SK-N-SH (cell line): ENCODE measurements around the gene RPS17. TPM values are rescaled to one million over a fixed set of nuclear protein-coding genes. Genes with fewer than 3 reads are reported as not detected.

Experiments
- CTCF ChIA-PET: fragments of 300-600, 350-600 bp; formaldehyde crosslinking; extraction: SDS; loops from one replicate; lab custom pipeline; 2021; lab: Yijun Ruan, JAX
- POLR2A ChIA-PET: fragments of 350-600 bp; sonication (Branson Sonifier 250); formaldehyde crosslinking; extraction: SDS; loops from one replicate; lab custom pipeline; 2020; ENCODE audit warnings: antibody characterized with exemption, inconsistent platforms; lab: Yijun Ruan, JAX
- DNase-seq: peaks from one replicate; pipeline ENCODE4 v3.0.0; 2012
- H2AFZ ChIP-seq: fragments of 200-600 bp; sonication (generic); 2 replicates; pipeline ENCODE4 v1.8.1; 2016; ENCODE audit warnings: antibody characterized with exemption, mild to moderate bottlenecking, low read depth
- H3F3A ChIP-seq: fragments of 200-600 bp; sonication (generic); replicated peaks from 2 replicates; pipeline ENCODE3; 2016; ENCODE audit warnings: antibody characterized with exemption, mild to moderate bottlenecking; ENCODE audit not compliant: insufficient read depth
- H3K27ac ChIP-seq, 2 experiments: fragments of 200-500 bp in 1 of 2; fragments of 200-600 bp in 1 of 2; sonication (Bioruptor generic) in 1 of 2; sonication (generic), shearing (Covaris generic) in 1 of 2; 2 replicates each; pipeline versions ENCODE4 v1.5.1 to v1.6.1; 2014 to 2016; ENCODE audit warnings: low read depth in 2 of 2, inconsistent platforms in 1 of 2, low read length in 1 of 2, mild to moderate bottlenecking in 1 of 2, mixed read lengths in 1 of 2
- H3K27me3 ChIP-seq: fragments of 200-600 bp; sonication (generic), shearing (Covaris generic); 2 replicates; pipeline ENCODE4 v1.6.1; 2016; ENCODE audit warnings: mixed run types; ENCODE audit not compliant: insufficient read depth
- H3K36me3 ChIP-seq, 2 experiments: fragments of 200-500 bp in 1 of 2; fragments of 200-600 bp in 1 of 2; sonication (Bioruptor generic) in 1 of 2; sonication (generic) in 1 of 2; replicated peaks in 1 of 2; 2 replicates each; pipeline versions ENCODE3 to v1.5.1; 2014 to 2016; ENCODE audit warnings: low read length in 1 of 2, mild to moderate bottlenecking in 1 of 2; ENCODE audit not compliant: insufficient read depth in 2 of 2, control insufficient read depth in 1 of 2
- H3K4me1 ChIP-seq, 2 experiments: fragments of 200-500 bp in 1 of 2; fragments of 200-600 bp in 1 of 2; sonication (Bioruptor generic) in 1 of 2; sonication (generic), shearing (Covaris generic) in 1 of 2; 2 replicates each; pipeline versions ENCODE4 v1.5.1 to v1.6.1; 2014 to 2016; ENCODE audit warnings: low read depth in 1 of 2, low read length in 1 of 2, mixed run types in 1 of 2; ENCODE audit not compliant: insufficient read depth in 2 of 2, control insufficient read depth in 1 of 2
- H3K4me2 ChIP-seq: fragments of 200-600 bp; sonication (generic), shearing (Covaris generic); 2 replicates; pipeline ENCODE4 v1.6.1; 2017; ENCODE audit warnings: mixed run types
- H3K4me3 ChIP-seq, 2 experiments: fragments of 200-500 bp in 1 of 2; fragments of 200-600 bp in 1 of 2; sonication (Bioruptor generic) in 1 of 2; sonication (generic), shearing (Covaris generic) in 1 of 2; 2 replicates each; pipeline versions ENCODE4 v1.5.1 to v1.8.1; 2014 to 2016; ENCODE audit warnings: low read depth in 2 of 2, inconsistent platforms in 1 of 2, low read length in 1 of 2, mild to moderate bottlenecking in 1 of 2, mixed read lengths in 1 of 2, moderate library complexity in 1 of 2
- H3K79me2 ChIP-seq: fragments of 200-600 bp; sonication (generic); 2 replicates; pipeline ENCODE4 v1.8.1; 2017; ENCODE audit warnings: mild to moderate bottlenecking; ENCODE audit not compliant: insufficient read depth
- H3K9ac ChIP-seq: fragments of 200-600 bp; sonication (generic); 2 replicates; pipeline ENCODE4 v1.6.1; 2017; ENCODE audit warnings: mixed run types
- H3K9me2 ChIP-seq: fragments of 200-600 bp; sonication (generic); 2 replicates; pipeline ENCODE4 v1.6.1; 2017; ENCODE audit warnings: mixed run types
- H3K9me3 ChIP-seq: fragments of 200-600 bp; sonication (generic); 2 replicates; pipeline ENCODE4 v1.6.1; 2017; ENCODE audit warnings: mixed run types, mild to moderate bottlenecking, moderate library complexity
- H4K20me1 ChIP-seq: fragments of 200-600 bp; sonication (generic); 2 replicates; pipeline ENCODE4 v1.6.1; 2017; ENCODE audit warnings: mild to moderate bottlenecking, mixed run types; ENCODE audit not compliant: insufficient read depth
- EZH2phosphoT487 ChIP-seq: fragments of 200-600 bp; sonication (generic); IDR thresholded peaks from 2 replicates; pipeline ENCODE4 v1.6.1; 2017; ENCODE audit warnings: low read depth, mixed run types, mild to moderate bottlenecking, antibody characterized with exemption, moderate library complexity, borderline replicate concordance
- FOSL2 ChIP-seq: IDR thresholded peaks from 2 replicates; pipeline ENCODE4 v1.4.0; 2012; ENCODE audit warnings: low read depth, mild to moderate bottlenecking, moderate library complexity, borderline replicate concordance
- FOXJ3 ChIP-seq: sonication (generic); formaldehyde crosslinking; IDR thresholded peaks from 2 replicates; pipeline ENCODE4 v1.5.1; 2020; ENCODE audit warnings: mild to moderate bottlenecking, missing genetic modification reagents
- MEF2A ChIP-seq: IDR thresholded peaks from 2 replicates; pipeline ENCODE4 v1.4.0; 2012; ENCODE audit warnings: low read depth, borderline replicate concordance
- POLR2AphosphoS5 ChIP-seq: IDR thresholded peaks from 2 replicates; pipeline ENCODE4 v1.6.1; 2012; ENCODE audit warnings: low read depth, low read length
- RCOR1 ChIP-seq: fragments of 150-350 bp; IDR thresholded peaks from 2 replicates; pipeline ENCODE4 v1.6.1; 2017; ENCODE audit warnings: antibody characterized with exemption, low read length
- RFX5 ChIP-seq: IDR thresholded peaks from 2 replicates; pipeline ENCODE4 v1.6.1; 2012; ENCODE audit warnings: mild to moderate bottlenecking, improper control_type of control experiment, low read length
- SMC3 ChIP-seq: IDR thresholded peaks from 2 replicates; pipeline ENCODE4 v1.6.1; 2012; ENCODE audit warnings: low read depth, low read length, improper control_type of control experiment
- TAF1 ChIP-seq: IDR thresholded peaks from 2 replicates; pipeline ENCODE4 v1.6.1; 2012; ENCODE audit warnings: low read depth, mild to moderate bottlenecking, low read length, moderate library complexity, borderline replicate concordance
- TEAD4 ChIP-seq: IDR thresholded peaks from 2 replicates; pipeline ENCODE4 v1.4.0; 2012; ENCODE audit warnings: mild to moderate bottlenecking, borderline replicate concordance; ENCODE audit not compliant: insufficient read depth
- YY1 ChIP-seq: IDR thresholded peaks from 2 replicates; pipeline ENCODE4 v1.4.0; 2012; ENCODE audit warnings: low read depth, mild to moderate bottlenecking
- WGBS: methylation state at CpG from one replicate; pipeline ENCODE4 v1.1.6; 2017; ENCODE audit warnings: low lambda C conversion rate; 5-methylcytosine and 5-hydroxymethylcytosine counted together
- polyA plus RNA-seq, 3 experiments: library from polyadenylated mRNA; depleted of rRNA; stranded (reverse); fragments of >200 nt; gene quantifications; 2 replicates each; pipeline ENCODE4 v1.2.3, GENCODE V29; 2012
- TF ChIP-seq, protein P1 (sequence below): IDR thresholded peaks from 2 replicates; pipeline ENCODE4 v1.4.0; 2012; ENCODE audit warnings: low read depth, borderline replicate concordance
- TF ChIP-seq, protein P2 (sequence below): fragments of 150-350 bp; IDR thresholded peaks from 2 replicates; pipeline ENCODE4 v1.6.1; 2017; ENCODE audit warnings: antibody characterized with exemption, low read length, low read depth, borderline replicate concordance
- TF ChIP-seq, protein P3 (sequence below): IDR thresholded peaks from 2 replicates; pipeline ENCODE4 v1.4.0; 2012; ENCODE audit warnings: low read depth, borderline replicate concordance
- TF ChIP-seq, protein P4 (sequence below): IDR thresholded peaks from 2 replicates; pipeline ENCODE4 v1.4.0; 2012; ENCODE audit warnings: low read depth
- TF ChIP-seq, protein P5 (sequence below): IDR thresholded peaks from 2 replicates; pipeline ENCODE4; 2012
- TF ChIP-seq, protein P6 (sequence below): IDR thresholded peaks from 2 replicates; pipeline ENCODE4 v1.6.1; 2012; ENCODE audit warnings: mild to moderate bottlenecking, low read depth, low read length, moderate library complexity
- TF ChIP-seq, protein P7 (sequence below): fragments of 200-600 bp; sonication (generic); IDR thresholded peaks from 2 replicates; pipeline ENCODE4 v1.6.1; 2017; ENCODE audit warnings: antibody characterized with exemption, mild to moderate bottlenecking, moderate library complexity

RPS17 gene
- polyA plus RNA-seq, 1 of the 3 experiments (the other 2 are of a cell fraction): 9,168 TPM

- no peaks in the 10 kb centered on the region for H3K27me3 ChIP-seq
- no peaks in the 10 kb centered on the region for H3F3A ChIP-seq
- H3K27ac ChIP-seq: no peak overlapping the region
- H3K4me2 ChIP-seq: no peak overlapping the region
- CTCF ChIA-PET: interaction anchor here (1.5 kb wide), 1 partner anchor 11 kb away, joined by 3 read pairs; no protein-coding TSS in a partner anchor
- 88% methylated on average over 2 of the region's 2 CpGs for WGBS
- H3K9me2 ChIP-seq: no peaks in the 10 kb centered on the region
- no peaks in the 10 kb centered on the region for H4K20me1 ChIP-seq
- H3K9ac ChIP-seq: no peak overlapping the region
- POLR2A ChIA-PET: no interaction called here
- no peak overlapping the region for H2AFZ ChIP-seq
- no peaks in the 10 kb centered on the region for H3K36me3 ChIP-seq
- no peaks in the 10 kb centered on the region for H3K79me2 ChIP-seq
- H3K4me1 ChIP-seq: no peaks in the 10 kb centered on the region
- TF ChIP-seq POLR2AphosphoS5 (no peak), YY1 (no peak), RCOR1 (no peak), TAF1 (no peak), FOXJ3 (CRISPR knock-in tag) (no peak), TEAD4 (no peak), SMC3 (no peak), EZH2phosphoT487 (no peak), MEF2A (no peak), RFX5 (no peak), FOSL2 (no peak)
- TF ChIP-seq, protein P1, sequence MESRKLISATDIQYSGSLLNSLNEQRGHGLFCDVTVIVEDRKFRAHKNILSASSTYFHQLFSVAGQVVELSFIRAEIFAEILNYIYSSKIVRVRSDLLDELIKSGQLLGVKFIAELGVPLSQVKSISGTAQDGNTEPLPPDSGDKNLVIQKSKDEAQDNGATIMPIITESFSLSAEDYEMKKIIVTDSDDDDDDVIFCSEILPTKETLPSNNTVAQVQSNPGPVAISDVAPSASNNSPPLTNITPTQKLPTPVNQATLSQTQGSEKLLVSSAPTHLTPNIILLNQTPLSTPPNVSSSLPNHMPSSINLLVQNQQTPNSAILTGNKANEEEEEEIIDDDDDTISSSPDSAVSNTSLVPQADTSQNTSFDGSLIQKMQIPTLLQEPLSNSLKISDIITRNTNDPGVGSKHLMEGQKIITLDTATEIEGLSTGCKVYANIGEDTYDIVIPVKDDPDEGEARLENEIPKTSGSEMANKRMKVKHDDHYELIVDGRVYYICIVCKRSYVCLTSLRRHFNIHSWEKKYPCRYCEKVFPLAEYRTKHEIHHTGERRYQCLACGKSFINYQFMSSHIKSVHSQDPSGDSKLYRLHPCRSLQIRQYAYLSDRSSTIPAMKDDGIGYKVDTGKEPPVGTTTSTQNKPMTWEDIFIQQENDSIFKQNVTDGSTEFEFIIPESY: no peak
- TF ChIP-seq, protein P2, sequence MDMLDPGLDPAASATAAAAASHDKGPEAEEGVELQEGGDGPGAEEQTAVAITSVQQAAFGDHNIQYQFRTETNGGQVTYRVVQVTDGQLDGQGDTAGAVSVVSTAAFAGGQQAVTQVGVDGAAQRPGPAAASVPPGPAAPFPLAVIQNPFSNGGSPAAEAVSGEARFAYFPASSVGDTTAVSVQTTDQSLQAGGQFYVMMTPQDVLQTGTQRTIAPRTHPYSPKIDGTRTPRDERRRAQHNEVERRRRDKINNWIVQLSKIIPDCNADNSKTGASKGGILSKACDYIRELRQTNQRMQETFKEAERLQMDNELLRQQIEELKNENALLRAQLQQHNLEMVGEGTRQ: no peak
- TF ChIP-seq, protein P3, sequence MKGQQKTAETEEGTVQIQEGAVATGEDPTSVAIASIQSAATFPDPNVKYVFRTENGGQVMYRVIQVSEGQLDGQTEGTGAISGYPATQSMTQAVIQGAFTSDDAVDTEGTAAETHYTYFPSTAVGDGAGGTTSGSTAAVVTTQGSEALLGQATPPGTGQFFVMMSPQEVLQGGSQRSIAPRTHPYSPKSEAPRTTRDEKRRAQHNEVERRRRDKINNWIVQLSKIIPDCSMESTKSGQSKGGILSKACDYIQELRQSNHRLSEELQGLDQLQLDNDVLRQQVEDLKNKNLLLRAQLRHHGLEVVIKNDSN: no peak
- TF ChIP-seq, protein P4, sequence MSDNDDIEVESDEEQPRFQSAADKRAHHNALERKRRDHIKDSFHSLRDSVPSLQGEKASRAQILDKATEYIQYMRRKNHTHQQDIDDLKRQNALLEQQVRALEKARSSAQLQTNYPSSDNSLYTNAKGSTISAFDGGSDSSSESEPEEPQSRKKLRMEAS: no peak
- TF ChIP-seq, protein P5, sequence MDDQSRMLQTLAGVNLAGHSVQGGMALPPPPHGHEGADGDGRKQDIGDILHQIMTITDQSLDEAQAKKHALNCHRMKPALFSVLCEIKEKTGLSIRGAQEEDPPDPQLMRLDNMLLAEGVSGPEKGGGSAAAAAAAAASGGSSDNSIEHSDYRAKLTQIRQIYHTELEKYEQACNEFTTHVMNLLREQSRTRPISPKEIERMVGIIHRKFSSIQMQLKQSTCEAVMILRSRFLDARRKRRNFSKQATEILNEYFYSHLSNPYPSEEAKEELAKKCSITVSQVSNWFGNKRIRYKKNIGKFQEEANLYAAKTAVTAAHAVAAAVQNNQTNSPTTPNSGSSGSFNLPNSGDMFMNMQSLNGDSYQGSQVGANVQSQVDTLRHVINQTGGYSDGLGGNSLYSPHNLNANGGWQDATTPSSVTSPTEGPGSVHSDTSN: no peak
- TF ChIP-seq, protein P6, sequence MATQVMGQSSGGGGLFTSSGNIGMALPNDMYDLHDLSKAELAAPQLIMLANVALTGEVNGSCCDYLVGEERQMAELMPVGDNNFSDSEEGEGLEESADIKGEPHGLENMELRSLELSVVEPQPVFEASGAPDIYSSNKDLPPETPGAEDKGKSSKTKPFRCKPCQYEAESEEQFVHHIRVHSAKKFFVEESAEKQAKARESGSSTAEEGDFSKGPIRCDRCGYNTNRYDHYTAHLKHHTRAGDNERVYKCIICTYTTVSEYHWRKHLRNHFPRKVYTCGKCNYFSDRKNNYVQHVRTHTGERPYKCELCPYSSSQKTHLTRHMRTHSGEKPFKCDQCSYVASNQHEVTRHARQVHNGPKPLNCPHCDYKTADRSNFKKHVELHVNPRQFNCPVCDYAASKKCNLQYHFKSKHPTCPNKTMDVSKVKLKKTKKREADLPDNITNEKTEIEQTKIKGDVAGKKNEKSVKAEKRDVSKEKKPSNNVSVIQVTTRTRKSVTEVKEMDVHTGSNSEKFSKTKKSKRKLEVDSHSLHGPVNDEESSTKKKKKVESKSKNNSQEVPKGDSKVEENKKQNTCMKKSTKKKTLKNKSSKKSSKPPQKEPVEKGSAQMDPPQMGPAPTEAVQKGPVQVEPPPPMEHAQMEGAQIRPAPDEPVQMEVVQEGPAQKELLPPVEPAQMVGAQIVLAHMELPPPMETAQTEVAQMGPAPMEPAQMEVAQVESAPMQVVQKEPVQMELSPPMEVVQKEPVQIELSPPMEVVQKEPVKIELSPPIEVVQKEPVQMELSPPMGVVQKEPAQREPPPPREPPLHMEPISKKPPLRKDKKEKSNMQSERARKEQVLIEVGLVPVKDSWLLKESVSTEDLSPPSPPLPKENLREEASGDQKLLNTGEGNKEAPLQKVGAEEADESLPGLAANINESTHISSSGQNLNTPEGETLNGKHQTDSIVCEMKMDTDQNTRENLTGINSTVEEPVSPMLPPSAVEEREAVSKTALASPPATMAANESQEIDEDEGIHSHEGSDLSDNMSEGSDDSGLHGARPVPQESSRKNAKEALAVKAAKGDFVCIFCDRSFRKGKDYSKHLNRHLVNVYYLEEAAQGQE: no peak
- TF ChIP-seq, protein P7, sequence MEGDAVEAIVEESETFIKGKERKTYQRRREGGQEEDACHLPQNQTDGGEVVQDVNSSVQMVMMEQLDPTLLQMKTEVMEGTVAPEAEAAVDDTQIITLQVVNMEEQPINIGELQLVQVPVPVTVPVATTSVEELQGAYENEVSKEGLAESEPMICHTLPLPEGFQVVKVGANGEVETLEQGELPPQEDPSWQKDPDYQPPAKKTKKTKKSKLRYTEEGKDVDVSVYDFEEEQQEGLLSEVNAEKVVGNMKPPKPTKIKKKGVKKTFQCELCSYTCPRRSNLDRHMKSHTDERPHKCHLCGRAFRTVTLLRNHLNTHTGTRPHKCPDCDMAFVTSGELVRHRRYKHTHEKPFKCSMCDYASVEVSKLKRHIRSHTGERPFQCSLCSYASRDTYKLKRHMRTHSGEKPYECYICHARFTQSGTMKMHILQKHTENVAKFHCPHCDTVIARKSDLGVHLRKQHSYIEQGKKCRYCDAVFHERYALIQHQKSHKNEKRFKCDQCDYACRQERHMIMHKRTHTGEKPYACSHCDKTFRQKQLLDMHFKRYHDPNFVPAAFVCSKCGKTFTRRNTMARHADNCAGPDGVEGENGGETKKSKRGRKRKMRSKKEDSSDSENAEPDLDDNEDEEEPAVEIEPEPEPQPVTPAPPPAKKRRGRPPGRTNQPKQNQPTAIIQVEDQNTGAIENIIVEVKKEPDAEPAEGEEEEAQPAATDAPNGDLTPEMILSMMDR: no peak
- TF ChIP-seq, all 33 proteins: peak for 0
- DNase-seq: no peak
- Histone ChIP-seq H3K4me3 (no peak overlapping the region), H3K9me3 (no peaks in the 10 kb centered on the region)
These were observed 8.4 kb upstream of the RPS17 start for GRCh38 chr15:82548700-82549099.
